K562 (cell line): Measurements from ENCODE around the gene MON2. TPM values are rescaled to one million over a fixed set of nuclear protein-coding genes. Genes with fewer than 3 reads are reported as not detected.

ENCODE experiments used
- GABPB1 ChIP-seq: sonication (generic); formaldehyde crosslinking; IDR thresholded peaks from 2 replicates; pipeline ENCODE4 v1.8.0; 2022; ENCODE audit warnings: mild to moderate bottlenecking, missing genetic modification reagents
- GTF2A2 ChIP-seq: IDR thresholded peaks from 2 replicates; pipeline ENCODE4 v1.6.1; 2016; ENCODE audit warnings: mild to moderate bottlenecking, missing genetic modification characterization, missing compliant biosample characterization
- MBD2 ChIP-seq: sonication (generic); IDR thresholded peaks from 2 replicates; pipeline ENCODE4 v1.6.1; 2016; ENCODE audit warnings: low read depth, borderline replicate concordance
- MYNN ChIP-seq, 2 experiments: sonication (generic); formaldehyde crosslinking in 1 of 2; IDR thresholded peaks; 2 replicates each; pipeline versions ENCODE4 v1.5.0 to v1.6.1; 2016 to 2020; ENCODE audit warnings: antibody characterized with exemption in 1 of 2, missing genetic modification reagents in 1 of 2
- NONO ChIP-seq, 2 experiments: fragments of 200-400 bp in 1 of 2; fragments of 450-650 bp in 1 of 2; formaldehyde crosslinking in 1 of 2; IDR thresholded peaks; 2 replicates each; pipeline ENCODE4 v1.6.1; 2017; ENCODE audit warnings: low read depth in 2 of 2, mild to moderate bottlenecking in 2 of 2, moderate library complexity in 2 of 2, low read length in 1 of 2
- RHOXF2B ChIP-seq: fragments of 250-450 bp; sonication (Bioruptor Pico); conservative IDR thresholded peaks from 2 replicates; pipeline ENCODE4 v1.5.1; 2021
- SLC30A9 ChIP-seq: fragments of 250-450 bp; sonication (Bioruptor Pico); IDR thresholded peaks from 2 replicates; pipeline ENCODE4 v1.8.0; 2022; ENCODE audit warnings: mild to moderate bottlenecking, moderate library complexity
- SMARCA4 ChIP-seq: fragments of 450-650 bp; IDR thresholded peaks from 2 replicates; pipeline ENCODE4 v1.6.1; 2016
- TAF9B ChIP-seq: fragments of 450-650 bp; IDR thresholded peaks from 2 replicates; pipeline ENCODE4 v1.6.1; 2018; ENCODE audit warnings: mild to moderate bottlenecking; ENCODE audit not compliant: partially characterized antibody
- ZHX1 ChIP-seq: fragments of 150-350 bp; conservative IDR thresholded peaks from 2 replicates; pipeline ENCODE4 v1.6.1; 2014; ENCODE audit warnings: low read length
- ZNF277 ChIP-seq: fragments of 250-450 bp; sonication (Bioruptor Pico); IDR thresholded peaks from 2 replicates; pipeline ENCODE4 v1.8.0; 2022; ENCODE audit warnings: inconsistent platforms, mild to moderate bottlenecking, moderate library complexity, borderline replicate concordance
- ZNF3 ChIP-seq: fragments of 250-450 bp; sonication (Bioruptor Pico); IDR thresholded peaks from 2 replicates; pipeline ENCODE4 v1.5.0; 2021; ENCODE audit warnings: mild to moderate bottlenecking, moderate library complexity
- ZNF589 ChIP-seq: fragments of 200-800 bp; sonication (Bioruptor generic); IDR thresholded peaks from 2 replicates; pipeline ENCODE4 v1.6.1; 2016; ENCODE audit warnings: low read depth, missing genetic modification characterization, missing compliant biosample characterization
- ZZZ3 ChIP-seq: fragments of 450-650 bp; IDR thresholded peaks from 2 replicates; pipeline ENCODE4 v1.6.1; 2016; ENCODE audit warnings: antibody characterized with exemption, mild to moderate bottlenecking, moderate library complexity
- polyA plus RNA-seq, 8 experiments: library from polyadenylated mRNA; depleted of rRNA in 4 of 8; stranded (reverse) in 5 of 8; unstranded in 3 of 8; fragments of >200 nt; fragmentation: Nextera tagmentation in 2 of 8; fragmentation: Illumina TruSeq in 1 of 8; extraction: Ambion mirVana in 2 of 8; extraction: Trizol in 1 of 8; gene quantifications; 2 replicates each; pipeline versions ENCODE4 v1.2.1 to v1.2.3, GENCODE V29; 2011 to 2014; ENCODE audit warnings: inconsistent platforms in 1 of 8, missing spikeins in 1 of 8
- total RNA-seq, 7 experiments: library from RNA; depleted of rRNA in 6 of 7; stranded (reverse); fragments of >200 nt in 6 of 7; fragmentation: Illumina TruSeq in 2 of 7; extraction: Trizol in 2 of 7; gene quantifications; 2 replicates each; pipeline versions ENCODE4 v1.2.1 to v1.2.3, GENCODE V29; 2011 to 2021; ENCODE audit warnings: low replicate concordance in 1 of 7
- TF ChIP-seq, protein P1 (sequence below), 2 experiments: fragments of 450-650 bp; formaldehyde crosslinking in 1 of 2; IDR thresholded peaks; 2 replicates each; pipeline versions ENCODE4 v1.4.0 to v1.6.1; 2014 to 2020; ENCODE audit warnings: mild to moderate bottlenecking in 2 of 2, borderline replicate concordance in 1 of 2, low read depth in 1 of 2

MON2 gene
- total and polyA plus RNA-seq, 9 of the 15 experiments (the other 6 are each of a cell fraction or from before 2014, with no cell fraction given), result 3.6 to 31.6 (median 16.8) TPM

DNA sequence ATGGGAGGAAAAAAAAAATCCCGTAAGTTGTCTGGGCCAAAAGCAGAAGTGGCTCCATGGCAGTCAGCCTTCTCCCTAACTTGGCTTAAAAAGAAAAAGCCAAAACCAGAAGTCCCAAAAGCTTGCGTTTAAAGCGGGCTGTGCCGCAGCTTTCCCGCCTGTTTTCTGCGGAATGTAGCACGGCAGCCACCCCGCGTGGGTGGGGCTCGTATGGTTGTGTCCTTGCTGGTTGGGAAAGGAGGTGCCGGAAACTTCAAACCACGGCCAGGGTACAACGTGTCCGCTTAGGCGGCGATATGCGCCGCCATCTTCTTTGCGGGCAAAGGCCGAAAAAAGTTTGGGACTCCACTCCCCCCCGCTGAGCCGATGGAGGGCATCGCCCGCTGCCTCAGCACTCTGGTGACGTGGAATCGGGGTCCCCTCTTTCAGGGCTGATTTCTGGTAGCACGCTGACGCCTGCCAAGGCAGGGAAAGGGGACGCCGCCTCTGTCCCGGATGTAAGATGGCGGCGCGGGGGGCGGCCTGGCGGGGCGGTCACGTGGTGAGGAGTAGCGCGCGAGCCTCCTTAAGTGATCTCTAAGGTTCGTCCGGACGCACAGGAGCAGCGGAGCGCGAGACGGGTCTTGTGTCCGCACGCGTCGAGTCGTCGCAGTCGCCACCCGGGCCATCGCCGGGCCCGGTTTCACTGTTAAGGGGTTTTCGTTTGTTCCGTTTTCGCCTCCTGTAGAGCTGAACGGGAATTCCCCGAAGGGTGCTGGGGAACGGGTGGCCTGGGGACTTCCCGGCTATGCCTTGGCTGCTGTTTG, 135.8 kb downstream of the MON2 start (continued):
- TF ChIP-seq GABPB1 (CRISPR knock-in tag) (peak; percentile 76), SLC30A9 (CRISPR knock-in tag) (no peak), NONO (IDR thresholded peaks at IDR 0.05; ENCODE audit: low read depth in 2 of 2, low read length in 1 of 2) (no peak), SMARCA4 (0 out of 2 replicates have a peak, but pooled peaks have one; percentile 29), ZNF3 (CRISPR knock-in tag) (no peak), RHOXF2B (CRISPR knock-in tag) (no peak), ZNF277 (CRISPR knock-in tag) (no peak), MYNN (IDR thresholded peaks at IDR 0.05) (no peak), MYNN (CRISPR knock-in tag; IDR thresholded peaks at IDR 0.05) (no peak), GTF2A2 (tag) (no peak), TAF9B (peak; percentile 72), ZZZ3 (peak; percentile 90), MBD2 (0 out of 2 replicates have a peak, but pooled peaks have one; percentile 11), ZNF589 (CRISPR knock-in tag) (peak; percentile 86), ZHX1 (peak; percentile 91; the same call in 1 of the 2 replicates)
- TF ChIP-seq, protein P1, sequence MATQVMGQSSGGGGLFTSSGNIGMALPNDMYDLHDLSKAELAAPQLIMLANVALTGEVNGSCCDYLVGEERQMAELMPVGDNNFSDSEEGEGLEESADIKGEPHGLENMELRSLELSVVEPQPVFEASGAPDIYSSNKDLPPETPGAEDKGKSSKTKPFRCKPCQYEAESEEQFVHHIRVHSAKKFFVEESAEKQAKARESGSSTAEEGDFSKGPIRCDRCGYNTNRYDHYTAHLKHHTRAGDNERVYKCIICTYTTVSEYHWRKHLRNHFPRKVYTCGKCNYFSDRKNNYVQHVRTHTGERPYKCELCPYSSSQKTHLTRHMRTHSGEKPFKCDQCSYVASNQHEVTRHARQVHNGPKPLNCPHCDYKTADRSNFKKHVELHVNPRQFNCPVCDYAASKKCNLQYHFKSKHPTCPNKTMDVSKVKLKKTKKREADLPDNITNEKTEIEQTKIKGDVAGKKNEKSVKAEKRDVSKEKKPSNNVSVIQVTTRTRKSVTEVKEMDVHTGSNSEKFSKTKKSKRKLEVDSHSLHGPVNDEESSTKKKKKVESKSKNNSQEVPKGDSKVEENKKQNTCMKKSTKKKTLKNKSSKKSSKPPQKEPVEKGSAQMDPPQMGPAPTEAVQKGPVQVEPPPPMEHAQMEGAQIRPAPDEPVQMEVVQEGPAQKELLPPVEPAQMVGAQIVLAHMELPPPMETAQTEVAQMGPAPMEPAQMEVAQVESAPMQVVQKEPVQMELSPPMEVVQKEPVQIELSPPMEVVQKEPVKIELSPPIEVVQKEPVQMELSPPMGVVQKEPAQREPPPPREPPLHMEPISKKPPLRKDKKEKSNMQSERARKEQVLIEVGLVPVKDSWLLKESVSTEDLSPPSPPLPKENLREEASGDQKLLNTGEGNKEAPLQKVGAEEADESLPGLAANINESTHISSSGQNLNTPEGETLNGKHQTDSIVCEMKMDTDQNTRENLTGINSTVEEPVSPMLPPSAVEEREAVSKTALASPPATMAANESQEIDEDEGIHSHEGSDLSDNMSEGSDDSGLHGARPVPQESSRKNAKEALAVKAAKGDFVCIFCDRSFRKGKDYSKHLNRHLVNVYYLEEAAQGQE (IDR thresholded peaks at IDR 0.05; ENCODE audit: borderline replicate concordance), result peak; percentile 56
- TF ChIP-seq, protein P1 (CRISPR knock-in tag; IDR thresholded peaks at IDR 0.05; ENCODE audit: low read depth), result peak; percentile 72
